ENCODE results near the gene NCBP3.
A peak's percentile ranks its signal among the peaks of the same experiment; 100 is the strongest.

Gene NCBP3, protein sequence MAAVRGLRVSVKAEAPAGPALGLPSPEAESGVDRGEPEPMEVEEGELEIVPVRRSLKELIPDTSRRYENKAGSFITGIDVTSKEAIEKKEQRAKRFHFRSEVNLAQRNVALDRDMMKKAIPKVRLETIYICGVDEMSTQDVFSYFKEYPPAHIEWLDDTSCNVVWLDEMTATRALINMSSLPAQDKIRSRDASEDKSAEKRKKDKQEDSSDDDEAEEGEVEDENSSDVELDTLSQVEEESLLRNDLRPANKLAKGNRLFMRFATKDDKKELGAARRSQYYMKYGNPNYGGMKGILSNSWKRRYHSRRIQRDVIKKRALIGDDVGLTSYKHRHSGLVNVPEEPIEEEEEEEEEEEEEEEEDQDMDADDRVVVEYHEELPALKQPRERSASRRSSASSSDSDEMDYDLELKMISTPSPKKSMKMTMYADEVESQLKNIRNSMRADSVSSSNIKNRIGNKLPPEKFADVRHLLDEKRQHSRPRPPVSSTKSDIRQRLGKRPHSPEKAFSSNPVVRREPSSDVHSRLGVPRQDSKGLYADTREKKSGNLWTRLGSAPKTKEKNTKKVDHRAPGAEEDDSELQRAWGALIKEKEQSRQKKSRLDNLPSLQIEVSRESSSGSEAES

DNA sequence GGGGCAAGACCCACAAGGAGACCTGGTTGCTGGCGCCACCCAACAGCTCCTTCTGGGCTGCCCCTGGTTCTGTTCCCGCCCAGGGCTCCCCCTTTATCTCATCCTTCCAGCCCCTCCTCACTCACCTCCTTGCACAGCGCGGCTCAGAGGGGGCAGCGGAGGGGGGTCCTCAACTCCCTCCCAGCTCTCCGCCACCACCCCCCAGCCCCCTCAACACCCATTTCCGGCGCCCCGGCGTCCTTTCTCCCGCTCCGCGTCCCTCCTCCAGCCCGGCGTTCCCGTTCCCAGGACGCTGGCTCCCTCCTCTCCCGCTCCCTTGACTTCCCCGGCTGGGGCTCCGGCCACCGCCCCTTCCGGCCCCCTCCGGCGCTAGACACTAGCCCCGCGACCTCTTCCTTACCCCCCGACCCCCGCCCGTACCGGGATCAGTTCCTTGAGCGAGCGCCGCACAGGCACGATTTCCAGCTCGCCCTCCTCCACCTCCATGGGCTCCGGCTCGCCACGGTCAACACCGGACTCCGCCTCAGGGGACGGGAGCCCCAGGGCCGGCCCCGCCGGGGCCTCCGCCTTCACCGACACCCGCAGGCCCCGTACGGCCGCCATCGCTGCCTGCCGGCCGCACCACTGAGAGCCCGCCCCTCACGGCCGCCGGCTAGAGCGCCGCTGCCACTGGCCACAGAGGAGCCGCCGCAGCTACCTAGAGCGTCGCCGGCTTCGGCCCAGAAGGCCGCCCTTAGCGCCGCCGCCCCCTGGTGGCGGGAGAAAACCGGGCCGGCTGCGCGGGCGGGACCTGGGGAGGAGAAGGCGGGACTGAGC, at the start of gene NCBP3:
Gene NCBP3 (minus strand): TSS at position 626 of the 816 bp plus-strand sequence. CDS start 23 bp downstream, at position 603.
- peak; percentile 80 to 86 for DNase-seq (ENCODE audit: low read depth in 2 of 2)

DNA sequence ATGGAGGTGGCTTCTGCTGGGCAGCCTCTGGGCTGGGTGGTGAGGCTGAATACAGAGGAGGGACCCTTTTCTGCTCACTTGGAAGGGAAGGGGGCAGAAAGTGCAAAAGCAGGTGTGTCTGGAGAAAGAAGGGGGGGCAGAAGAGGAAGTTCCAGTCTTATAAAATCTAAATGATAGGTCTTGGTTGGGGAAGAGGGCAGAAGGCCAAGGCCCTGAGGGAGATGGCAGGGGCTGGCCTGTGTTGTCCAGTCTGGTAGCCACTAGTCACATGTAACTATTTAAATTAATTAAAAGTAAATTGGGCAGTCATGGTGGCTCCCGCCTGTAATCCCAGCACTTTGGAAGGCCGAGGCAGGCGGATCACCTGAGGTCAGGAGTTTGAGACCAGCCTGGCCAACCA, 49.3 kb upstream of the NCBP3 start:
- DNase-seq (ENCODE audit: low read depth in 2 of 2), result no peak

- no peak for DNase-seq (ENCODE audit: low read depth in 2 of 2)
Measured at GRCh38 chr17:3894911-3895343, 48.9 kb upstream of the NCBP3 start.

DNA sequence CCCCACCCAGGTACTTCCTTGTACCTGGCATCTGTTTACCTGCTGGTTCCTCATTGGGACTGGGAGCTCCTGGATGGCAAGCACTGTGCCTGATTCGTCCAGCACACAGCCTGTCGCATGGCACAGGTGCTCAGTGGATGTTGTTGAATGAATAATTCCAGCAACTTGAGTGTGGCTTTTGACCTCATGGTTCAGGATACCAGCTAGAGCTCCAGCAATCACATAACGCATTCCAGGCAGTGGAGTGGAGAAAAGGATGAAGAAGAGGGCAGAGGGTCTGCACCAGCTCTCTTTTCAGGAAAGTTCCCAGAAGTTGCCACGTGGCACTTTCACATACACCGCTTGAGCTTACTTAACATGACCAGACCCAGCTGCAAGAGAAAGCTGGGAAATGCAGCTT, 48.1 kb upstream of the NCBP3 start:
- DNase-seq (ENCODE audit: low read depth in 2 of 2), result no peak

DNA sequence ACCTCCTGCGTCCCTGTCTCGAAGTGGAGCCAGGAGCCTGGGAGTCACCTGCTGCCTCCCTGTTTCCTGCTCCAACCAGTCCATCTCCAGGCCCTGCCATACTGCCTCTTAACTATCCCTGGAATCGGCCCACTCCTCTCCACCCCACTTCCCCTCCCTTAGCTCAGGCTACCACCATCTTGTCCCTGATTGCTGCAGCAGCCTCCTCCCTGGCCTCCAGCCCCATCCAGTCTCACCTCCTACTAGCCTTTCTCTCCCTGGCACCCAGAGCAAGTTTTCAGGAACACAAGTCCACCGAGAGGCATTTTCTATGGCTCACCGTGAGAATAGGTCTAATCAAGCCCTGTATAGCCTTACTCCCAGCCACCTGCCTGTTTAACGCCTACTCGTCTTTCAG, 47.7 kb upstream of the NCBP3 start:
- no peak for DNase-seq (ENCODE audit: low read depth in 2 of 2)

GRCh38 chr17:3893003-3893719, 47.1 kb upstream of the NCBP3 start, which contains the start of gene CAMKK1:
TSS of gene CAMKK1 (minus strand) at chr17:3893053. CDS start at chr17:3885687, 7,366 bp downstream.
- DNase-seq (ENCODE audit: low read depth in 2 of 2), result peak; percentile 68 to 73

GRCh38 chr17:3892095-3892998, 46.3 kb upstream of the NCBP3 start:
- DNase-seq (ENCODE audit: low read depth in 2 of 2), result peak; percentile 35 to 36

DNA sequence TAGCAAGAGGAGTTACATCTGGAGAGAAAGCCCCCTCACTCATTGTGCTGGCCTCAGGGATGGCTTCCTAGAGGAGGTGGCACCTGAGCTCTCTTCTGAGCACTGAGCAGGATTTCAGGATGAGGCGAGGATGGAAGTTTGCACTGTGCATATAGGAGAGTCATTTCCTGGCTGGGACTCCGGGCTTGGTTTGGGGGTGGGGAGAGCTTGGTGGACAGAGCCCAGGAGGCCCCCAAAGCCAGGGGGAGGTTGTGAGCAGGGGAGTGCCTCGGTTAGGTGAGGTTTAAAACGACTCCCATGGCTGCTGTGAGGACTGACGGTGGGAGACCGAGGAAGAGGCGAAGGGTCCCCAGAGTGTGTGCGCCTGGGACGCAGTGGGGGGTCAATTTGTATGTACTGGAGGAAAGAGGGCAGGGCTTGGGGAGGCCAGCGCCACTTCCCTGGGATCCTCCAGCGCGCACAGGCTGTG, 45.6 kb upstream of the NCBP3 start:
- no peak for DNase-seq (ENCODE audit: low read depth in 2 of 2)

DNA sequence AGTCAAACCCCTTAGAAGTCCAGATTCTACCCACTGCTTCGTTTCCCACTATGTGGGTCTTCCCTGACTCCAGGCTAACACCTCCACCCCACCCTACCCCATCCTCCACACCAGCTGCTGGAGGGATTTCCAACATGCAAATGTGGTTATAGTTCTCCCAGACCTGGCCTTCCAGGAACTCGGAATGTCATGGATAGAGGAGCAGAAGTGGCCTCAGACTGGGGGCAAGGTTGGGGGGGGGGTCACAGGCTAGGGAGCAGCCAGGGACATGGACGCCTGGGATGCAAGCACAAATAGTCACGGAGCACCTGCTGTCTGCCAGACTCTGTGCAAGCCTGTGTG, 44.8 kb upstream of the NCBP3 start:
- no peak for DNase-seq (ENCODE audit: low read depth in 2 of 2)

DNA sequence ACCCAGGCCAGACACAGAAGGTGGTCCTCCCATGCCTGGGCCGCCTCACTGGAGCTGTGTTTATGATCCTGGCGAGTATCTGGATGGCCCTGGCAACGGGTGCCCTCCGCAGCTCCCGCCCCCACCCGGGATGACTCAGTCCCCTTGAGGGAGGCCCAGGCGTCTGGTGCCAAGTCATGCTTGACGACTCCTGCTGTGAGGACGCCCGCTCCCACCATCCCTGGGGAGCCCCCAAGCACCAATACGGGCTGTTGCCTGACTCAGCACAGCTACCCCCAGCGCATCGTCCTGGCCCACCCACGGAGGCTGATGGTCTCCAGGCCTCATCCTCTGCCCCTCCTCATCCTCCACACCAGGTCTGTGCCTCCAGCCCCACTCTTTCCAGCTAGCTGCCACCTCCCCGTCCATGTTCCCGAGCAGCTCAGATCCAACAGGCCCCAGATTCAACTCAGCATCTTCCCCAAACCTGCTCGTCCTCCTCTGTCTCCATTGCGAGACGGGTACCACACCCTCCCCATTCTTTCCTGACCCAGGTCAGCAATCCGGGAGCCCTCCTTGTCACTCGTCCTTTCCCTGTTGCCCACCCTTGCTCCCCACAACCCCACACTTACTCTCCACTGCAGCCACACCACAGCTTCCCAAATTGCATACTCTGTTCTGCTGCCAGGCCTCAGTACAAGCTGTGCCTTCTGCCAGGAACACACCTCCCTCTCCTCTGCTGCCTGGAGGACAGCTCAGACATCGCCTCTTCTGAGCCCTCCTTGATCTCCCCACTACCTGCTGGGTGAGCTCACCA, 44.2 kb upstream of the NCBP3 start:
- DNase-seq (ENCODE audit: low read depth in 2 of 2), result no peak

GRCh38 chr17:3889325-3890012, 43.4 kb upstream of the NCBP3 start:
- DNase-seq (ENCODE audit: low read depth in 2 of 2), result no peak

GRCh38 chr17:3888343-3889171, 42.5 kb upstream of the NCBP3 start:
- DNase-seq (ENCODE audit: low read depth in 2 of 2), result no peak

DNA sequence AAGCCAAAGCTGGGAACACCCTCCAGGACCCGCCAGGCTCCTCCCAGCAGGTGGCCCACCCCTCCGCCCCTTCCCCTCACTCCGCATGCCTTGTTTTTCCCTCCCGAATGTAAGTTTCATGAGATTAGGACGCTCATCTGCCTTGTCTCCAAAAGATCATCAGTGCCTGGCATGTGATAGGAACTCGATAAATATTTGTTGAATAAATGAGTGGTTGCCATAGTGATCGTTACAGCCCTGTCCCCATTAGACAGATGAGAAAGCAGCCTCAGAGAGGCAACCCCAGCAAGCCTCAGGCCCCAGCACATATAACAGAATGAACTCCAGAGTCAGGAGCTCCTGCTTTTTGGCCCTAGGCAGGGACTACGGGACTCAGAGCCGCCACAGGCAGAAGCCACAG, 41.8 kb upstream of the NCBP3 start:
- no peak for DNase-seq (ENCODE audit: low read depth in 2 of 2)

- no peak for DNase-seq (ENCODE audit: low read depth in 2 of 2)
Measured at GRCh38 chr17:3887394-3887793, 41.3 kb upstream of the NCBP3 start.

- no peak for DNase-seq (ENCODE audit: low read depth in 2 of 2)
Measured at GRCh38 chr17:3886776-3887175, 40.7 kb upstream of the NCBP3 start.

- DNase-seq (ENCODE audit: low read depth in 2 of 2), result no peak
Measured at GRCh38 chr17:3885970-3886369, 39.9 kb upstream of the NCBP3 start.

DNA sequence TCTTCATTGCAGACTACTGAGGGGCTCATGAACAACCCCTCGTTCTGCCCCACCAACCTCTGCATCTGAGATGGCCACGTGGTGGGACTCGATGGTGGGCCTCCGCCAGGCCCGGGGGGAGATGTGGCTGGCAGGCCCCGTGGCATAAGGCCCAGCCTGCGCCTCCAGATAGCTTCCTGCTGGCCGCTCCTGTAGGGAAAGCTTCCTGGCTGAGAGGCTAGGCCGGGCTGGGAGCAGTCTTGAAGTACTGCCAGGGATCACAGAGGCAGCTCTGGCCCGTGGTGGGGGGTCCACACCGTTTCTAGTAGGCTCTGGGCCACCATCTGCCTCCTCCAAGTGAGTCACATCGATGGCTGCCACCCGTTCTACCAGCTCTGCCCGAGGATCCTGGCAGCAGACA, 39.2 kb upstream of the NCBP3 start:
- no peak for DNase-seq (ENCODE audit: low read depth in 2 of 2)

- no peak for DNase-seq (ENCODE audit: low read depth in 2 of 2)
Measured at GRCh38 chr17:3884188-3884587, 38.1 kb upstream of the NCBP3 start.

Measured in stimulated activated CD4-positive, alpha-beta T cell treated with anti-CD3 and anti-CD28 coated beads, Interleukin-1b, Interleukin-23, amount 100 ng/mL, for 1 hour (primary cell).